CD4-positive, alpha-beta memory T cell (primary cell): ENCODE measurements around the gene NWD2. TPM values are rescaled to one million over a fixed set of nuclear protein-coding genes. Genes with fewer than 3 reads are reported as not detected.

ENCODE experiments used
- CTCF ChIA-PET: fragments of 350-600 bp; sonication (Branson Sonifier 250); formaldehyde crosslinking; loops from one replicate; lab custom pipeline; 2021; ENCODE audit warnings: inconsistent platforms; ENCODE audit not compliant: partially characterized antibody; lab: Charles Lee
- POLR2A ChIA-PET: fragments of 350-600 bp; sonication (Branson Sonifier 250); formaldehyde crosslinking; loops from one replicate; lab custom pipeline; 2021; ENCODE audit not compliant: partially characterized antibody; lab: Charles Lee
- DNase-seq, 5 donors: peaks; one replicate each; pipeline versions ENCODE4 v3.0.0 to v3.0.0-alpha.2; 2020 to 2022; ENCODE audit warnings: mixed read lengths in 1 of 5
- H3K27ac ChIP-seq: one replicate; pipeline ENCODE4 v1.7.0; 2013; ENCODE audit warnings: low read depth, low read length
- H3K27me3 ChIP-seq: 2 replicates; pipeline ENCODE4 v1.7.0; 2013; ENCODE audit warnings: mild to moderate bottlenecking, low read length, moderate library complexity; ENCODE audit not compliant: insufficient read depth
- H3K36me3 ChIP-seq: 2 replicates; pipeline ENCODE4 v1.7.0; 2013; ENCODE audit warnings: mild to moderate bottlenecking, low read length, moderate library complexity; ENCODE audit not compliant: insufficient read depth
- H3K4me1 ChIP-seq: 2 replicates; pipeline ENCODE4 v1.7.0; 2013; ENCODE audit warnings: mild to moderate bottlenecking, low read length, moderate library complexity; ENCODE audit not compliant: insufficient read depth
- H3K4me3 ChIP-seq, 2 donors: one replicate each; pipeline ENCODE4 v1.7.0; 2013; ENCODE audit warnings: low read length in 2 of 2, mild to moderate bottlenecking in 1 of 2
- H3K9me3 ChIP-seq, 2 donors: one replicate each; pipeline ENCODE4 v1.7.0; 2013; ENCODE audit warnings: low read length in 2 of 2, control low read depth in 1 of 2; ENCODE audit not compliant: control insufficient read depth in 1 of 2
- H3K27ac Mint-ChIP-seq, 7 donors: one replicate each; pipeline ENCODE4 v1.8.0; 2020 to 2021; ENCODE audit warnings: mixed read lengths in 7 of 7, mild to moderate bottlenecking in 6 of 7, inconsistent platforms in 3 of 7, moderate library complexity in 3 of 7
- H3K27me3 Mint-ChIP-seq, 2 donors: one replicate each; pipeline ENCODE4 v1.8.0; 2020 to 2021; ENCODE audit warnings: mixed read lengths in 2 of 2
- H3K36me3 Mint-ChIP-seq, 2 donors: one replicate each; pipeline ENCODE4 v1.8.0; 2020 to 2021; ENCODE audit warnings: mixed read lengths in 2 of 2, inconsistent platforms in 1 of 2, mild to moderate bottlenecking in 1 of 2
- H3K4me1 Mint-ChIP-seq, 4 donors: one replicate each; pipeline ENCODE4 v1.8.0; 2020 to 2021; ENCODE audit warnings: mixed read lengths in 4 of 4, mild to moderate bottlenecking in 1 of 4
- H3K4me3 Mint-ChIP-seq, 8 donors: one replicate each; pipeline ENCODE4 v1.8.0; 2020 to 2021; ENCODE audit warnings: mixed read lengths in 8 of 8, mild to moderate bottlenecking in 7 of 8, moderate library complexity in 6 of 8, inconsistent platforms in 3 of 8
- H3K9me3 Mint-ChIP-seq, 8 donors: one replicate each; pipeline ENCODE4 v1.8.0; 2020 to 2021; ENCODE audit warnings: mixed read lengths in 8 of 8, mild to moderate bottlenecking in 5 of 8, inconsistent platforms in 3 of 8, moderate library complexity in 1 of 8
- intact Hi-C: fragments of 100-400 bp; cut with micrococcal nuclease; formaldehyde crosslinking; loops from one replicate; pipeline ENCODE4 v1.15.1; 2023
- polyA plus RNA-seq, 2 donors: library from polyadenylated mRNA; unstranded; fragments of 300-500 nt; fragmentation: Illumina TruSeq; gene quantifications; one replicate each; pipeline ENCODE4 v1.2.3, GENCODE V29; 2021
- total RNA-seq, 2 experiments: library from RNA; stranded (reverse); gene quantifications; one replicate each; pipeline ENCODE4 v1.2.3, GENCODE V29; 2021

The NWD2 gene
- total and polyA plus RNA-seq, 4 experiments from 2014 or later = not detected

DNA sequence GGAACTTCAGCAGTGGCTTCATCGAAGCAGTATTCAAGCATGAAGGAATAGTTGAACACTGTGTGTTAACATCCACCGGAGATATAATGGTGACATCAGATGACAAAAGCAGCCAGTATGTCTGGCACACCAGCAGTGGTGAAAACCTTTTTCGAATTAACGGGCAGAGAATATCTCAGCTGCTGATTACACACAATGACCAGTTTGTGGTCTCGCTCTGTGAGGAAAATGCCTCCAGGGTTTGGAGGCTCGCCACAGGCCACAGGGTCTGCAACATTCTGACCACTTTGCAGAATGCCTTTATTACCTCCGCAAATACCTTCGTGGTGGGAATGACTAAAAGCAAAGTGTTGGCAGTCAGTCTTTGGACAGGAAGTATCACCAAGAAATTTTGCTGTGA lies 201.5 kb downstream of the NWD2 start:
- intact Hi-C loops = no loop called here

DNA sequence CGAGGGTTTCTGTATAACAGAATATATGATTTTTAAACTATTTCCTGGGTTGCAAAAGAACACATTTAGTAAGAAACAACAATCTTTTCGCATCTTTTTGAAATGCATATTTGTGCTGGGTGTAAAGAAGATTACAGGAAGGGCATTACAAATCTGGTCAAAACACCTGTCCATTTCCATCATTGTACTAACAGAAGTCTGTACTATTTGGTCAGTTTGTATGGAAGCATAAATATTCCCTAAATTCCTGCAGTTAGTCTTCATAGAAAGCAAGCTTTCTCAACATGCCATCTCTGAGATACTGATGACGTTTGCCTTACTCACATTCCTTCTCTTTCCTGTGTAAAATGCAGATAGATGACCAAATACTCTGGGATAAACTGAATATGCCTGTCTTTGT lies 203.3 kb downstream of the NWD2 start:
- Mint-ChIP-seq H3K27ac (no peak overlapping the region), H3K4me1 (peaks cover 2 to 3% (median 2%) of the 10 kb centered on the region in 4 donors), H3K36me3 (no peaks in the 10 kb centered on the region), H3K4me3 (no peak overlapping the region), H3K27me3 (peaks cover 18 to 34% of the 10 kb centered on the region in 2 donors), H3K9me3 (peaks cover 0 to 2% (median 0%) of the 10 kb centered on the region in 8 donors)
- Histone ChIP-seq H3K4me1 (peaks cover 2% of the 10 kb centered on the region), H3K36me3 (no peaks in the 10 kb centered on the region), H3K4me3 (no peak overlapping the region), H3K27me3 (peaks cover 3% of the 10 kb centered on the region), H3K9me3 (no peaks in the 10 kb centered on the region), H3K27ac (no peak overlapping the region)
- no peak for DNase-seq
- CTCF ChIA-PET = no interaction called here
- intact Hi-C loops = no loop called here
- POLR2A ChIA-PET = no interaction called here

More for the DNA sequence above, 201.5 kb downstream of the NWD2 start:
- no peak overlapping the region for H3K4me3 Mint-ChIP-seq
- ChIA-PET CTCF (no interaction called here), POLR2A (no interaction called here)
- H3K36me3 Mint-ChIP-seq = no peaks in the 10 kb centered on the region
- Histone ChIP-seq H3K27ac (no peak overlapping the region), H3K36me3 (no peaks in the 10 kb centered on the region), H3K9me3 (no peaks in the 10 kb centered on the region), H3K4me1 (no peaks in the 10 kb centered on the region), H3K27me3 (no peaks in the 10 kb centered on the region), H3K4me3 (no peak overlapping the region)
- H3K27ac Mint-ChIP-seq = no peak overlapping the region
- peaks cover 0 to 2% (median 0%) of the 10 kb centered on the region in 8 donors for H3K9me3 Mint-ChIP-seq
- peaks cover 14 to 28% of the 10 kb centered on the region in 2 donors for H3K27me3 Mint-ChIP-seq
- no peak for DNase-seq
- H3K4me1 Mint-ChIP-seq = no peaks in the 10 kb centered on the region

DNA sequence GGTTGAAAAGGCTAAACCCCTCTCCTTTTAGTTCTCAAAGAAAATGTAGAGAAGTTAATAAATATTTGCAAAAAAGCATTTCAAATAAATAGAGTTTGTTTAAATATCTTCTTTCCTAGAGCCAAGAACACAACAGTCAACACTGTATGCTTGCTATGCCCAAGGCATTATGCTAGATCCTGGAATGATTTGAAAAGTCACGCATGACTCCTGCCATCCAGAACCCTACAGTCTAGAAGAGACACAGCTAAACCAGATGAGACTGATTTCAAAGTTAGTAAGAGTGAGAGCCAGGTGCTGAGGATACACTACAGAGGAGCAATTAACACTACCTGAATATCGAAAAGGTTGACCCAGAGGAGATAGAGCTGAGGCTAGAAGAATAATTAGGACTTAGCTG lies 205.8 kb downstream of the NWD2 start:
- H3K4me1 Mint-ChIP-seq = peaks cover 4 to 16% (median 12%) of the 10 kb centered on the region in 4 donors

DNA sequence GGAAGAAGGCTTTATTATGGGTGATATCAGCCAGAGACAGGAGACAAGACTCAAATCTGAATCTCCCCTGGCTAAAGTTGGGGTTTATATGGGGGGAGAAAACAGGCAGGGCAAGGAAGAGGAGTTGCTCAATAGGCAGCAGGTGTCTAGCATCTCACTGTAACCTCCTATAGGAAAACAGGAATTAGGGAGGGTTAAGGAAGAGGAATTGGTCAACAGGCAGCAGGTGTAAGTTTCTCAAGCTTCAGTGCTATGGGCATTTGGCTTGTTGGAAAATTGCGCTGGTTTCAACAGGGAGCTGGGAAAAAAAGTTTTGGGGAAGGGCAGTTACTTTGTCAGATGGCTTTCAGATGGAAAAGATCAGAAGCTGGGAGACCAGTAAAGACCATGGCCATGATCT lies 206.4 kb downstream of the NWD2 start:
- Mint-ChIP-seq H3K27ac (no peak overlapping the region), H3K4me3 (no peak overlapping the region), H3K4me1 (peaks cover 4 to 16% (median 12%) of the 10 kb centered on the region in 4 donors), H3K36me3 (no peaks in the 10 kb centered on the region), H3K27me3 (peaks cover 26 to 31% of the 10 kb centered on the region in 2 donors), H3K9me3 (peaks cover 0 to 2% (median 0%) of the 10 kb centered on the region in 8 donors)
- Histone ChIP-seq H3K27ac (no peak overlapping the region), H3K4me1 (peaks cover 13% of the 10 kb centered on the region), H3K4me3 (no peak overlapping the region), H3K27me3 (peaks cover 20% of the 10 kb centered on the region), H3K36me3 (no peaks in the 10 kb centered on the region), H3K9me3 (no peaks in the 10 kb centered on the region)
- POLR2A ChIA-PET = no interaction called here
- intact Hi-C loops = loop anchor here (5.0 kb wide), 1 partner anchor 331 kb away; no protein-coding TSS in a partner anchor
- CTCF ChIA-PET = interaction anchor here (1.3 kb wide), 1 partner anchor 116 kb away, joined by 4 read pairs; no protein-coding TSS in a partner anchor
- no peak for DNase-seq

More for the DNA sequence above, 205.8 kb downstream of the NWD2 start:
- CTCF ChIA-PET = interaction anchor here (0.6 kb wide), 1 partner anchor 1381 kb away, joined by 3 read pairs; no protein-coding TSS in a partner anchor
- Mint-ChIP-seq H3K4me3 (no peak overlapping the region), H3K27ac (no peak overlapping the region), H3K36me3 (no peaks in the 10 kb centered on the region), H3K27me3 (peaks cover 26 to 31% of the 10 kb centered on the region in 2 donors), H3K9me3 (peaks cover 0 to 2% (median 0%) of the 10 kb centered on the region in 8 donors)
- H3K27me3 ChIP-seq = peaks cover 20% of the 10 kb centered on the region
- no peak overlapping the region for H3K27ac ChIP-seq
- no peak for DNase-seq
- intact Hi-C loops = loop anchor here (5.0 kb wide), 1 partner anchor 332 kb away; no protein-coding TSS in a partner anchor
- H3K9me3 ChIP-seq = no peaks in the 10 kb centered on the region
- no peak overlapping the region for H3K4me3 ChIP-seq
- POLR2A ChIA-PET = no interaction called here
- no peaks in the 10 kb centered on the region for H3K36me3 ChIP-seq
- H3K4me1 ChIP-seq = peaks cover 13% of the 10 kb centered on the region

DNA sequence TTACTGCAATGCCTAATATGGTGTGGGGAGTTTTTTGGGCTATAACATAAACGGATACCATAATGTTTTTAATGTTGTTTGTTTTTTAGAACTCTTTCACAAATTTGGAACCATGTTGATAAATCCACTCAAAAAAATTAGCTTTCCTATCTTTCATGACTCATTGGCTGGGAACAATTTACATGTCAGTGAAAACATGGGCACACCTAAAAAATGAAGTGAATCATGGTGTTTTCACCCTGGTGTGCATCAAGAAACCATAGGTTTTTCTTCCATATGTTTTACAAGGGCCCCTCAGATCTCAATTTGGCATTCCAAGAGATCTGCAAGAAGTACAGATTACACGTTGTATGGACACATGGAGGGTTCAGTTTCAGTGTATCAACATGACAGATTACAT lies 207.1 kb downstream of the NWD2 start:
- peaks cover 32 to 35% of the 10 kb centered on the region in 2 donors for H3K27me3 Mint-ChIP-seq
- CTCF ChIA-PET = interaction anchor here (1.3 kb wide), 1 partner anchor 115 kb away, joined by 4 read pairs; no protein-coding TSS in a partner anchor

DNA sequence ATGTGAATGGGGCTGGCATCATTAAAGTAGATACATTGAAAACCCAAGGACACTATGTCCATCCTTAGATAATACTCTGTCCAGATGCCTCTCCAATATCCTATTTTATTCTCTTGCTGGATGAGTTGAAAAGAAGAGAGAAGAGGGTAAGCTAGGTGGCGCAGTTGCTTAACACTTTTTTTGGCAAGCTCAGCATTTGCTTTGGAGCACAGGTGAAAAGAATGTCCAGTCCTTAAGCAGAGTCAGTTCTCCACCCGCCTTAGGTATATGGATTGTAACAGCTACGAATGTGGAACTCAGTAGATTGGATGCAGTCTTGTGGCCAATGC lies 208.4 kb downstream of the NWD2 start:
- Histone ChIP-seq H3K27ac (no peak overlapping the region), H3K9me3 (no peaks in the 10 kb centered on the region), H3K36me3 (no peaks in the 10 kb centered on the region), H3K4me3 (peak overlapping the region; percentile 13 to 41), H3K4me1 (peaks cover 13% of the 10 kb centered on the region), H3K27me3 (peaks cover 20% of the 10 kb centered on the region)
- DNase-seq = peak in 4 of 5 donors; percentile 28 to 34 (median 28)
- peaks cover 0 to 2% (median 0%) of the 10 kb centered on the region in 8 donors for H3K9me3 Mint-ChIP-seq
- intact Hi-C loops = loop anchor here (1.0 to 5.0 kb wide), 4 partner anchors 113 to 582 kb away; no protein-coding TSS in a partner anchor
- H3K27me3 Mint-ChIP-seq = peaks cover 32 to 36% of the 10 kb centered on the region in 2 donors
- no peak overlapping the region for H3K27ac Mint-ChIP-seq
- no peaks in the 10 kb centered on the region for H3K36me3 Mint-ChIP-seq
- POLR2A ChIA-PET = interaction anchor here (1.5 kb wide), 1 partner anchor 114 kb away, joined by 4 read pairs; no protein-coding TSS in a partner anchor
- peak overlapping the region; percentile 76 to 88 (median 79) for H3K4me3 Mint-ChIP-seq
- CTCF ChIA-PET = interaction anchor here (0.7 to 3.7 kb wide), 9 partner anchors 8 to 349 kb away, joined by 3 to 36 read pairs (median 5); no protein-coding TSS in a partner anchor
- peaks cover 4 to 16% (median 12%) of the 10 kb centered on the region in 4 donors for H3K4me1 Mint-ChIP-seq

More for the DNA sequence above, 207.1 kb downstream of the NWD2 start:
- Histone ChIP-seq H3K36me3 (no peaks in the 10 kb centered on the region), H3K4me3 (no peak overlapping the region), H3K27me3 (peaks cover 20% of the 10 kb centered on the region), H3K4me1 (peaks cover 13% of the 10 kb centered on the region), H3K27ac (no peak overlapping the region), H3K9me3 (no peaks in the 10 kb centered on the region)
- Mint-ChIP-seq H3K36me3 (no peaks in the 10 kb centered on the region), H3K9me3 (peaks cover 0 to 2% (median 0%) of the 10 kb centered on the region in 8 donors), H3K27ac (no peak overlapping the region), H3K4me1 (peaks cover 4 to 16% (median 12%) of the 10 kb centered on the region in 4 donors), H3K4me3 (no peak overlapping the region)
- DNase-seq = no peak
- intact Hi-C loops = loop anchor here (2.0 to 5.0 kb wide), 2 partner anchors 331 to 583 kb away; no protein-coding TSS in a partner anchor
- POLR2A ChIA-PET = no interaction called here

DNA sequence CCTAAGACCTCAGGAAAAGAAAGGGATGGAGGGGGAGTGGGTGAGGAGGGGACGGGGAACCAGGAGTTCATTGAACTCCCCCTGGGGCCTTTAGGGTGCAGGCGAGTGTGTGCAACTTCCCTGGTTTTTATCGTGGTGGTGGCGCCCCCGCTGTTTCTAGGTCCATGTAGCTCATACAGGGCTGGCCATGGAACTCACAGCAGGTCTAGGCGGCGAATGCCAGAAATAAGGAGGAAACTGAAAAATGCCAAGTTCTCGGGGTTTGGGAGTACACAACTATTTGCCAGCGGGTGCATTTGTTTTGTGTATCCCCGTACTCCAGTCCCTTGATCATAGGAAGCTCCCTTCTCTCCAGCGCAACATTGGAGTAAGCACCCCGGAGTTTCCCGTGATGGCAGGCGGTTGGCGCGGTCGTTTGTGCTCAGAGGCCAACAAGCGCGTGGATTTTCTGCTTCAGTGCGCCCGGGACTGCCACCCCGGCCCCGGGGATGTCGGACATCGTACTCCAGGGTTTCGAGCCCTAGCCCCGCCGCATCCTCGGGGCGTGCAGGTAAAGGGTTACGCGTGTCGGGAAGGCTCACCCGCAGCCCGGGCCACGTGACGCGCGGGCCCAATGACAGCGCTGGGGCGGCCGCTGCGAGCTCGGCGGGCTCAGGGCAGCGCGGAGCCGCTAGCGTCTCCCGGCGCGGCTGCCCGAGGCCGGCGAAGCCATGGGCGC lies 208.9 kb downstream of the NWD2 start:
- CTCF ChIA-PET = interaction anchor here (0.7 to 3.7 kb wide), 10 partner anchors 9 to 348 kb away, joined by 3 to 36 read pairs (median 4); no protein-coding TSS in a partner anchor
- H3K4me1 Mint-ChIP-seq = peaks cover 4 to 16% (median 12%) of the 10 kb centered on the region in 4 donors
- intact Hi-C loops = loop anchor here (1.0 to 5.0 kb wide), 4 partner anchors 113 to 581 kb away; no protein-coding TSS in a partner anchor
- Histone ChIP-seq H3K27me3 (peaks cover 20% of the 10 kb centered on the region), H3K4me3 (peak overlapping the region; percentile 13 to 41), H3K27ac (no peak overlapping the region), H3K9me3 (no peaks in the 10 kb centered on the region), H3K36me3 (no peaks in the 10 kb centered on the region), H3K4me1 (peaks cover 13% of the 10 kb centered on the region)
- H3K9me3 Mint-ChIP-seq = peaks cover 0 to 2% (median 0%) of the 10 kb centered on the region in 8 donors
- peak overlapping the region in 1 of 7 donors; percentile 59 for H3K27ac Mint-ChIP-seq
- POLR2A ChIA-PET = interaction anchor here (1.5 kb wide), 1 partner anchor 113 kb away, joined by 4 read pairs; no protein-coding TSS in a partner anchor
- DNase-seq = peak in 4 of 5 donors; percentile 22 to 44 (median 29)
- no peaks in the 10 kb centered on the region for H3K36me3 Mint-ChIP-seq
- peak overlapping the region; percentile 76 to 88 (median 79) for H3K4me3 Mint-ChIP-seq
- peaks cover 32 to 36% of the 10 kb centered on the region in 2 donors for H3K27me3 Mint-ChIP-seq
